HCT116 (cell line): Measurements from ENCODE around the gene SLC31A1. TPM values are rescaled to one million over a fixed set of nuclear protein-coding genes. Genes with fewer than 3 reads are reported as not detected.

Experiments used
- ATAC-seq: fragments of 200-7000 bp; cut with Tn5 transposase; 2 replicates; pipeline ENCODE4 v1.9.1; 2020; ENCODE audit warnings: mild to moderate bottlenecking, moderate library complexity
- BruUV-seq: library from RNA; stranded (reverse); fragments of 400-500 nt; replicated peaks from 2 replicates; lab custom pipeline; 2021; lab: Mats Ljungman, UMichigan
- CTCF ChIA-PET: fragments of 300-600 bp; sonication (Branson Sonifier 250); formaldehyde crosslinking; loops from one replicate; lab custom pipeline; 2021; ENCODE audit warnings: antibody characterized with exemption; lab: Charles Lee
- POLR2A ChIA-PET: fragments of 300-600, 350-600 bp; sonication (Branson Sonifier 250); formaldehyde crosslinking; loops from one replicate; lab custom pipeline; 2021; ENCODE audit warnings: antibody characterized with exemption; lab: Charles Lee
- RAD21 ChIA-PET, 2 experiments: fragments of 300-600 bp; sonication (Branson Sonifier 250); formaldehyde crosslinking; loops; one replicate each; lab custom pipeline; 2023; ENCODE audit warnings: low total read pairs in 2 of 2; ENCODE audit not compliant: uncharacterized antibody in 2 of 2, unreplicated experiment in 2 of 2, low non-redundant PET in 1 of 2; lab: Charles Lee
- DNase-seq: peaks from one replicate; pipeline ENCODE4 v3.0.0-alpha.2; 2010; ENCODE audit warnings: low read depth, low spot score
- H2AFZ ChIP-seq: fragments of 200-600 bp; shearing (Covaris generic), sonication (generic); 2 replicates; pipeline ENCODE4 v1.6.1; 2017; ENCODE audit warnings: low read depth, mixed run types, mixed read lengths, antibody characterized with exemption, low read length; ENCODE audit not compliant: poor library complexity, severe bottlenecking
- H3K27ac ChIP-seq: 2 replicates; pipeline ENCODE4 v1.5.1; 2012; ENCODE audit warnings: low read depth, low read length
- H3K27me3 ChIP-seq: fragments of 200-600 bp; sonication (generic); 2 replicates; pipeline ENCODE4 v1.6.1; 2016; ENCODE audit warnings: mixed run types, low read length, mixed read lengths; ENCODE audit not compliant: insufficient read depth
- H3K36me3 ChIP-seq, 2 experiments: fragments of 200-500 bp in 1 of 2; fragments of 200-600 bp in 1 of 2; sonication (Bioruptor generic) in 1 of 2; sonication (generic) in 1 of 2; 2 replicates each; pipeline versions ENCODE4 v1.5.1 to v1.6.1; 2014 to 2016; ENCODE audit warnings: low read length in 2 of 2, inconsistent platforms in 1 of 2, mixed read lengths in 1 of 2, mixed run types in 1 of 2; ENCODE audit not compliant: insufficient read depth in 2 of 2, control insufficient read depth in 1 of 2
- H3K4me1 ChIP-seq, 2 experiments: fragments of 200-600 bp in 1 of 2; sonication (generic) in 1 of 2; 2 replicates each; pipeline versions ENCODE4 v1.5.1 to v1.6.1; 2012 to 2017; ENCODE audit warnings: low read length in 2 of 2, inconsistent platforms in 1 of 2, mild to moderate bottlenecking in 1 of 2, mixed read lengths in 1 of 2, mixed run types in 1 of 2, moderate library complexity in 1 of 2; ENCODE audit not compliant: insufficient read depth in 2 of 2, control insufficient read depth in 1 of 2
- H3K4me2 ChIP-seq: fragments of 200-600 bp; sonication (generic); 2 replicates; pipeline ENCODE4 v1.6.1; 2017; ENCODE audit warnings: mixed run types, low read length, mixed read lengths
- H3K4me3 ChIP-seq, 2 experiments: fragments of 200-600 bp in 1 of 2; sonication (generic) in 1 of 2; replicated peaks in 1 of 2; 2 replicates each; pipeline ENCODE4 v1.5.1; 2011 to 2016; ENCODE audit warnings: low read length in 2 of 2, control low read depth in 1 of 2, low read depth in 1 of 2, mild to moderate bottlenecking in 1 of 2, mixed read lengths in 1 of 2, mixed run types in 1 of 2
- H3K79me2 ChIP-seq: fragments of 200-600 bp; sonication (generic); 2 replicates; pipeline ENCODE4 v1.6.1; 2017; ENCODE audit warnings: mild to moderate bottlenecking, mixed run types, low read length, moderate library complexity, mixed read lengths; ENCODE audit not compliant: insufficient read depth
- H3K9ac ChIP-seq: fragments of 200-600 bp; sonication (generic); 2 replicates; pipeline ENCODE4 v1.6.1; 2016; ENCODE audit warnings: low read length, mixed read lengths
- H3K9me2 ChIP-seq: fragments of 200-600 bp; sonication (generic), shearing (Covaris generic); 2 replicates; pipeline ENCODE4 v1.6.1; 2017; ENCODE audit warnings: mixed run types, mild to moderate bottlenecking, moderate library complexity; ENCODE audit not compliant: insufficient read depth
- H3K9me3 ChIP-seq, 2 experiments: fragments of 200-500 bp in 1 of 2; fragments of 200-600 bp in 1 of 2; sonication (Bioruptor generic) in 1 of 2; sonication (generic) in 1 of 2; 2 replicates each; pipeline ENCODE4 v1.6.1; 2014 to 2017; ENCODE audit warnings: low read length in 2 of 2, mixed read lengths in 2 of 2, inconsistent platforms in 1 of 2, low read depth in 1 of 2, mild to moderate bottlenecking in 1 of 2, mixed run types in 1 of 2, moderate library complexity in 1 of 2; ENCODE audit not compliant: control insufficient read depth in 1 of 2, insufficient read depth in 1 of 2
- H4K20me1 ChIP-seq: fragments of 200-600 bp; sonication (generic), shearing (Covaris generic); 2 replicates; pipeline ENCODE4 v1.6.1; 2017; ENCODE audit warnings: mixed run types, mild to moderate bottlenecking, moderate library complexity; ENCODE audit not compliant: insufficient read depth
- CBX3 ChIP-seq: IDR thresholded peaks from 2 replicates; pipeline ENCODE4 v1.6.1; 2012; ENCODE audit warnings: low read depth
- CEBPB ChIP-seq: IDR thresholded peaks from 2 replicates; pipeline ENCODE4 v1.6.1; 2012; ENCODE audit warnings: low read depth
- ELF1 ChIP-seq: IDR thresholded peaks from 2 replicates; pipeline ENCODE4 v1.6.1; 2012; ENCODE audit warnings: low read depth, borderline replicate concordance
- EZH2 ChIP-seq: fragments of 200-600 bp; sonication (generic); IDR thresholded peaks from 2 replicates; pipeline ENCODE4 v1.6.1; 2017; ENCODE audit warnings: antibody characterized with exemption, mixed run types
- EZH2phosphoT487 ChIP-seq: fragments of 200-600 bp; IDR thresholded peaks from 2 replicates; pipeline ENCODE4 v1.6.1; 2018; ENCODE audit warnings: antibody characterized with exemption, borderline replicate concordance
- JUND ChIP-seq: IDR thresholded peaks from 2 replicates; pipeline ENCODE4 v1.6.1; 2012
- SIN3A ChIP-seq: IDR thresholded peaks from 2 replicates; pipeline ENCODE4 v1.6.1; 2012; ENCODE audit warnings: low read depth
- SRF ChIP-seq: IDR thresholded peaks from 2 replicates; pipeline ENCODE4 v1.6.1; 2012; ENCODE audit warnings: low read depth
- YY1 ChIP-seq: IDR thresholded peaks from 2 replicates; pipeline ENCODE4 v1.6.1; 2011; ENCODE audit warnings: low read length, low read depth, moderate library complexity, mild to moderate bottlenecking; ENCODE audit not compliant: insufficient replicate concordance; ENCODE audit errors: extremely low read depth
- intact Hi-C: fragments of 100-400 bp; cut with micrococcal nuclease; formaldehyde crosslinking; loops from 2 replicates; pipeline ENCODE4 v1.10.0; 2022
- total RNA-seq: library from RNA; stranded (reverse); gene quantifications from one replicate; pipeline ENCODE4 v1.2.1, GENCODE V29; 2021; ENCODE audit not compliant: unreplicated experiment
- TF ChIP-seq, protein P1 (sequence below): IDR thresholded peaks from 2 replicates; pipeline ENCODE4 v1.6.1; 2012
- TF ChIP-seq, protein P2 (sequence below): IDR thresholded peaks from 2 replicates; pipeline ENCODE4 v1.6.1; 2011; ENCODE audit warnings: mild to moderate bottlenecking, low read length, moderate library complexity; ENCODE audit not compliant: insufficient replicate concordance; ENCODE audit errors: extremely low read depth

The SLC31A1 gene
- total RNA-seq, 1 experiment from 2014 or later, result 24.4 TPM

DNA sequence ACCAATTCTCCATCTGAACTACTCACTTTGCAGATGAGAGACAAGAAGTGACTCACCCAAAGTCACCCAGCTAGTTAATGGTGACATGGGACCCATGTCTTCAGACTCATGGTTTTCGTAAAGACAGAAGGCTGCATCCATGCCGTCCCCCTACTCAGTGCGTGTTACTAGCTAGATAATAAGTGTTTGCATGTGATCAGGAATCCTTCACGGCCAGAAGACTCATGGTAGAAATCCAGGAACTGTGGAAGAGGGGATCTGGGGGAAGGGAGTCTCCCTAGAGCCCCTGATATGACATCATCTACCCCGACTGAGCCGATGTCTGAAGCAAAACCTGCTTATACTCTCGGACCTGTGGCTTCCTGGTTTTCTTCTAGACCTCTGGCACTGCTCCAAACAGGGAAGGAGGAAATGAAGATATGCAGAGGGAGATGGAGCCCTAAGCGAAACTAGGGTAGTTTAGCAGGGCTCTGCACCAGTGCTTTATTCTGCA lies 78.5 kb downstream of the SLC31A1 start (continued):
- TF ChIP-seq, protein P1, sequence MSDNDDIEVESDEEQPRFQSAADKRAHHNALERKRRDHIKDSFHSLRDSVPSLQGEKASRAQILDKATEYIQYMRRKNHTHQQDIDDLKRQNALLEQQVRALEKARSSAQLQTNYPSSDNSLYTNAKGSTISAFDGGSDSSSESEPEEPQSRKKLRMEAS, result no peak
- TF ChIP-seq SRF, result no peak
- no peak for TF ChIP-seq SIN3A
- no peak for TF ChIP-seq EZH2
- no peak for TF ChIP-seq JUND
- TF ChIP-seq CBX3, result no peak
- TF ChIP-seq ELF1, result no peak
- TF ChIP-seq, protein P2, sequence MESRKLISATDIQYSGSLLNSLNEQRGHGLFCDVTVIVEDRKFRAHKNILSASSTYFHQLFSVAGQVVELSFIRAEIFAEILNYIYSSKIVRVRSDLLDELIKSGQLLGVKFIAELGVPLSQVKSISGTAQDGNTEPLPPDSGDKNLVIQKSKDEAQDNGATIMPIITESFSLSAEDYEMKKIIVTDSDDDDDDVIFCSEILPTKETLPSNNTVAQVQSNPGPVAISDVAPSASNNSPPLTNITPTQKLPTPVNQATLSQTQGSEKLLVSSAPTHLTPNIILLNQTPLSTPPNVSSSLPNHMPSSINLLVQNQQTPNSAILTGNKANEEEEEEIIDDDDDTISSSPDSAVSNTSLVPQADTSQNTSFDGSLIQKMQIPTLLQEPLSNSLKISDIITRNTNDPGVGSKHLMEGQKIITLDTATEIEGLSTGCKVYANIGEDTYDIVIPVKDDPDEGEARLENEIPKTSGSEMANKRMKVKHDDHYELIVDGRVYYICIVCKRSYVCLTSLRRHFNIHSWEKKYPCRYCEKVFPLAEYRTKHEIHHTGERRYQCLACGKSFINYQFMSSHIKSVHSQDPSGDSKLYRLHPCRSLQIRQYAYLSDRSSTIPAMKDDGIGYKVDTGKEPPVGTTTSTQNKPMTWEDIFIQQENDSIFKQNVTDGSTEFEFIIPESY, result no peak
- no peak for TF ChIP-seq EZH2phosphoT487
- no peak for TF ChIP-seq YY1

DNA sequence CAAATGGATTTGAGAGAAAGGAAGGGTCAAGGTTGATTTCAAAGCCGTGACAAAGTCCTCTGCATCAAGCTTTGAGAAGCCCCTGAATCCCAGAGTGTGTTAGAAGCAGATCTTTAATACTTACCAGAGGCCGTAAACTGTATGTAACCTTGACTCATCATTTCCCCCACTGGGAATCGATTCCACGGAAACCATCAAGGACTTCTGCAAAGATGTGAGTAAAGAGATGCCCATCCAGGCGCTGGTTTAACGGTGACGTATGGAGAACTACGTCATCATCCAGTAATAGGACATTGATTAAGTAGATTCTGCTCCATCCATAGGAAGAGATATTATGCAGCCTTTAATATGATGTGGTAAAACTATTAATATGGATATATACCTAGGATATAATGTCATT lies 80.2 kb downstream of the SLC31A1 start:
- Histone ChIP-seq H3K4me1 (no peaks in the 10 kb centered on the region), H3K27ac (no peak overlapping the region), H3K9me3 (no peaks in the 10 kb centered on the region), H3K4me2 (no peak overlapping the region), H3K9me2 (no peaks in the 10 kb centered on the region), H3K79me2 (no peaks in the 10 kb centered on the region), H3K27me3 (0 out of 2 replicates have a peak, but pooled peaks cover 6% of the 10 kb centered on the region), H3K9ac (no peak overlapping the region), H2AFZ (no peak overlapping the region), H4K20me1 (no peaks in the 10 kb centered on the region), H3K36me3 (no peaks in the 10 kb centered on the region), H3K4me3 (no peak overlapping the region)
- ChIA-PET RAD21 (no interaction called here), CTCF (no interaction called here), POLR2A (no interaction called here)
- DNase-seq (no peak), ATAC-seq (no peak)
- TF ChIP-seq CEBPB, result no peak
- BruUV-seq, result no TSS peak
- intact Hi-C loops, result loop anchor here (10.0 kb wide), 1 partner anchor 353 kb away; no protein-coding TSS in a partner anchor
